Measurements from ENCODE around the gene USE1.

Gene USE1

GRCh38 chr19:17235971-17236777, 21.0 kb downstream of the USE1 start:
- DNase-seq: peak; percentile 47

GRCh38 chr19:17236811-17237543, 21.8 kb downstream of the USE1 start:
- no peak for DNase-seq

- no peak for DNase-seq
These were observed 22.9 kb downstream of the USE1 start for GRCh38 chr19:17237747-17238706.

GRCh38 chr19:17240062-17240752, 25.1 kb downstream of the USE1 start:
- DNase-seq: no peak

GRCh38 chr19:17240826-17241399, 25.8 kb downstream of the USE1 start:
- DNase-seq: no peak

GRCh38 chr19:17242431-17243208, 27.5 kb downstream of the USE1 start:
- no peak for DNase-seq

- DNase-seq: no peak
These were observed 28.2 kb downstream of the USE1 start for GRCh38 chr19:17243211-17243829.

GRCh38 chr19:17243830-17244617, 28.9 kb downstream of the USE1 start:
- peak; percentile 28 for DNase-seq

GRCh38 chr19:17244618-17245534, 29.7 kb downstream of the USE1 start:
- no peak for DNase-seq

GRCh38 chr19:17245535-17245984, 30.4 kb downstream of the USE1 start, which contains the start of gene NR2F6:
Gene NR2F6 (minus strand): TSS chr19:17245919. CDS start chr19:17245220, 699 bp downstream.
- no peak for DNase-seq

- DNase-seq: no peak
These were observed 31.7 kb downstream of the USE1 start for GRCh38 chr19:17246681-17247425.

GRCh38 chr19:17248011-17248776, 33.0 kb downstream of the USE1 start:
- no peak for DNase-seq

GRCh38 chr19:17249887-17250548, 34.9 kb downstream of the USE1 start:
- DNase-seq: no peak

GRCh38 chr19:17254636-17255035, 39.5 kb downstream of the USE1 start:
- DNase-seq: no peak

GRCh38 chr19:17255150-17255621, 40.0 kb downstream of the USE1 start:
- DNase-seq: no peak

- no peak for DNase-seq
These were observed 41.0 kb downstream of the USE1 start for GRCh38 chr19:17256130-17256529.

Data from fibroblast of upper back skin (primary cell).